Activated CD4-positive, CD25-positive, alpha-beta regulatory T cell treated with anti-CD3 and anti-CD28 coated beads, Interleukin-2, amount 50 U/mL, for 16 hours (primary cell): ENCODE results near the gene INO80.
A peak's percentile ranks its signal among the peaks of the same experiment; 100 is the strongest.
"Not testable (repeated sequence)": the region's sequence is repeated elsewhere in the genome, so short reads cannot be mapped to it uniquely, and the experiment has no call there.

Source experiments
- DNase-seq: peaks from one replicate; pipeline ENCODE4 v3.0.0-alpha.2; 2020; ENCODE audit warnings: low read depth, low spot score

INO80 gene

GRCh38 chr15:41115652-41116115 is 396 bp downstream of the INO80 start:
- no peak for DNase-seq

- peak; percentile 59 for DNase-seq
Observed at GRCh38 chr15:41115161-41115651, 874 bp downstream of the INO80 start.

GRCh38 chr15:41106947-41107346 is 9.1 kb downstream of the INO80 start:
- no peak for DNase-seq

GRCh38 chr15:41105348-41106334 is 10.4 kb downstream of the INO80 start:
- no peak for DNase-seq

GRCh38 chr15:41104234-41104633 is 11.8 kb downstream of the INO80 start:
- no peak for DNase-seq

GRCh38 chr15:41102854-41103253 is 13.2 kb downstream of the INO80 start:
- no peak for DNase-seq

- DNase-seq, result no peak
Observed at GRCh38 chr15:41096178-41096577, 19.9 kb downstream of the INO80 start.

GRCh38 chr15:41085029-41085428 is 31.1 kb downstream of the INO80 start:
- DNase-seq, result no peak

GRCh38 chr15:41080144-41080543 is 35.9 kb downstream of the INO80 start:
- DNase-seq, result no peak

- DNase-seq, result no peak
Observed at GRCh38 chr15:41079717-41080116, 36.4 kb downstream of the INO80 start.

- DNase-seq, result not testable (repeated sequence)
Observed at GRCh38 chr15:41078879-41079278, 37.2 kb downstream of the INO80 start.

GRCh38 chr15:41078125-41078524 is 38.0 kb downstream of the INO80 start:
- no peak for DNase-seq

- DNase-seq, result no peak
Observed at GRCh38 chr15:41073028-41073427, 43.1 kb downstream of the INO80 start.

GRCh38 chr15:41072013-41072412 is 44.1 kb downstream of the INO80 start:
- no peak for DNase-seq

GRCh38 chr15:41066516-41066915 is 49.6 kb downstream of the INO80 start:
- DNase-seq, result no peak

- no peak for DNase-seq
Observed at GRCh38 chr15:41061667-41062066, 54.4 kb downstream of the INO80 start.

GRCh38 chr15:41060505-41060904 is 55.6 kb downstream of the INO80 start:
- no peak for DNase-seq

- DNase-seq, result no peak
Observed at GRCh38 chr15:41056810-41057209, 59.3 kb downstream of the INO80 start.

GRCh38 chr15:41055706-41056105 is 60.4 kb downstream of the INO80 start:
- no peak for DNase-seq

GRCh38 chr15:41051139-41051538 is 64.9 kb downstream of the INO80 start:
- DNase-seq, result no peak

- DNase-seq, result no peak
Observed at GRCh38 chr15:41048852-41049251, 67.2 kb downstream of the INO80 start.

GRCh38 chr15:41048397-41048796 is 67.7 kb downstream of the INO80 start:
- DNase-seq, result no peak

- DNase-seq, result no peak
Observed at GRCh38 chr15:41047474-41047873, 68.6 kb downstream of the INO80 start.
